ENCODE results near the gene OSBPL7. TPM values are rescaled to one million over a fixed set of nuclear protein-coding genes. Genes with fewer than 3 reads are reported as not detected.

OSBPL7 gene
- total and polyA plus RNA-seq, 2 donors: 6.1 to 13.3 TPM

DNA sequence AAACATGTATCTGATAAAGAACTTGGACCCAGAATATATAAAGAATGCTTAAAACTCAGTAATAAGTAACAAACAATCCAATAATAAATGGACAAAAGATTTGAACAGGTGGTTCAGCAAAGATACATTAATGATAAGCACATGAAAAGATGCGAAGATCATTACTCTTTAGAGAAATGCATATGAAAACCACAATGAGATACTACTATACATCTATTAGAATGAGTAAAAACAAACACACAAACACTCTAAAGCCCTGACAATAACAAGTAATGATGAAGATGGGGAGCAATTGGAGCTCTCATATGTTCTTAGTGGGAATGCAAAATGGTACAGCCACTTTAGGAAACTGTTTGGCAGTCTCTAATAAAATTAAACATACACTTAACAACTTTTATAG is 29.1 kb downstream of the OSBPL7 start:
- no peak overlapping the region for H3K27ac ChIP-seq (ENCODE audit: low read depth in 1 of 2, low read length in 1 of 2)
- no peaks in the 10 kb centered on the region for H3K9me3 ChIP-seq (ENCODE audit: control insufficient read depth in 2 of 2, insufficient read depth in 1 of 2, low read length in 1 of 2)
- peaks cover 24 to 69% of the 10 kb centered on the region in 2 donors for H3K27me3 ChIP-seq (ENCODE audit: control insufficient read depth in 2 of 2, insufficient read depth in 1 of 2, low read length in 1 of 2)
- 81% methylated on average over 1 of the region's 1 CpG for WGBS
- DNase-seq (ENCODE audit: low read depth in 6 of 9, low spot score in 9 of 9): no peak
- no peak overlapping the region for H3K4me3 ChIP-seq (ENCODE audit: low read length in 2 of 2)
- H3K4me1 ChIP-seq (ENCODE audit: control insufficient read depth in 2 of 2, insufficient read depth in 2 of 2, low read length in 2 of 2): no peaks in the 10 kb centered on the region
- no peaks in the 10 kb centered on the region for H3K36me3 ChIP-seq (ENCODE audit: control insufficient read depth in 2 of 2, insufficient read depth in 2 of 2, low read length in 1 of 2)

GRCh38 chr17:47791025-47791424 is 30.6 kb downstream of the OSBPL7 start:
- WGBS: 56% methylated on average over 3 of the region's 3 CpGs
- H3K4me1 ChIP-seq (ENCODE audit: control insufficient read depth in 2 of 2, insufficient read depth in 2 of 2, low read length in 2 of 2): no peaks in the 10 kb centered on the region
- no peaks in the 10 kb centered on the region for H3K36me3 ChIP-seq (ENCODE audit: control insufficient read depth in 2 of 2, insufficient read depth in 2 of 2, low read length in 1 of 2)
- no peaks in the 10 kb centered on the region for H3K9me3 ChIP-seq (ENCODE audit: control insufficient read depth in 2 of 2, insufficient read depth in 1 of 2, low read length in 1 of 2)
- H3K4me3 ChIP-seq (ENCODE audit: low read length in 2 of 2): no peak overlapping the region
- DNase-seq (ENCODE audit: low read depth in 6 of 9, low spot score in 9 of 9): no peak
- H3K27me3 ChIP-seq (ENCODE audit: control insufficient read depth in 2 of 2, insufficient read depth in 1 of 2, low read length in 1 of 2): peaks cover 24 to 73% of the 10 kb centered on the region in 2 donors
- no peak overlapping the region for H3K27ac ChIP-seq (ENCODE audit: low read depth in 1 of 2, low read length in 1 of 2)

GRCh38 chr17:47789611-47790561 is 31.7 kb downstream of the OSBPL7 start:
- no peak for DNase-seq (ENCODE audit: low read depth in 6 of 9, low spot score in 9 of 9)
- no peaks in the 10 kb centered on the region for H3K4me1 ChIP-seq (ENCODE audit: control insufficient read depth in 2 of 2, insufficient read depth in 2 of 2, low read length in 2 of 2)
- no peaks in the 10 kb centered on the region for H3K36me3 ChIP-seq (ENCODE audit: control insufficient read depth in 2 of 2, insufficient read depth in 2 of 2, low read length in 1 of 2)
- no peak overlapping the region for H3K27ac ChIP-seq (ENCODE audit: low read depth in 1 of 2, low read length in 1 of 2)
- 4% methylated on average over 70 of the region's 70 CpGs for WGBS
- no peak overlapping the region for H3K4me3 ChIP-seq (ENCODE audit: low read length in 2 of 2)
- H3K27me3 ChIP-seq (ENCODE audit: control insufficient read depth in 2 of 2, insufficient read depth in 1 of 2, low read length in 1 of 2): peaks cover 24 to 78% of the 10 kb centered on the region in 2 donors
- no peaks in the 10 kb centered on the region for H3K9me3 ChIP-seq (ENCODE audit: control insufficient read depth in 2 of 2, insufficient read depth in 1 of 2, low read length in 1 of 2)

- H3K4me3 ChIP-seq (ENCODE audit: low read length in 2 of 2): no peak overlapping the region
- peaks cover 16 to 49% of the 10 kb centered on the region in 2 donors for H3K27me3 ChIP-seq (ENCODE audit: control insufficient read depth in 2 of 2, insufficient read depth in 1 of 2, low read length in 1 of 2)
- DNase-seq (ENCODE audit: low read depth in 6 of 9, low spot score in 9 of 9): peak in 8 of 9 donors; percentile 9 to 67 (median 36)
- no peaks in the 10 kb centered on the region for H3K36me3 ChIP-seq (ENCODE audit: control insufficient read depth in 2 of 2, insufficient read depth in 2 of 2, low read length in 1 of 2)
- no peak overlapping the region for H3K27ac ChIP-seq (ENCODE audit: low read depth in 1 of 2, low read length in 1 of 2)
- no peaks in the 10 kb centered on the region for H3K9me3 ChIP-seq (ENCODE audit: control insufficient read depth in 2 of 2, insufficient read depth in 1 of 2, low read length in 1 of 2)
- no peaks in the 10 kb centered on the region for H3K4me1 ChIP-seq (ENCODE audit: control insufficient read depth in 2 of 2, insufficient read depth in 2 of 2, low read length in 2 of 2)
- 32% methylated on average over 5 of the region's 5 CpGs for WGBS
These were observed 36.0 kb downstream of the OSBPL7 start for GRCh38 chr17:47785538-47786123.

DNA sequence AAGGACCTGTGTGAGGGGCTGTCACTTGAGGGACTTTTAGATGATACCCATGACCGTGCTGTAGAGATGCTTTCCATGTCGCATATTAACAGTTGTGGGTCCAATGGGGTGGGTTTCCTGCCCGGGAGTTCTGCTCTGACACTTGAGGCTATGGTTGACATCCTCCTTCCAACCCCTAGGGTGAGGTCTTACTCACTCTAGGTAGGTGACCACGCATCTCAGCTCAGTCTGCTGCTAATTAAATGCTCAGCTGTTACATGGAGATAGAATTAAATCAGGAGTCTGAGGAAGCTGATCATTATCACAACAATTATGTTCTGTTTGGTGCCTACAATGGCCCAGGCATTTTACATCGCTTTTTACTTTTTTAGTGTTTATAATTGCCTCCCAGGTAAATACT is 40.2 kb downstream of the OSBPL7 start:
- Histone ChIP-seq H3K27ac (ENCODE audit: low read depth in 1 of 2, low read length in 1 of 2) (no peak overlapping the region), H3K36me3 (ENCODE audit: control insufficient read depth in 2 of 2, insufficient read depth in 2 of 2, low read length in 1 of 2) (no peaks in the 10 kb centered on the region), H3K4me3 (ENCODE audit: low read length in 2 of 2) (no peak overlapping the region), H3K4me1 (ENCODE audit: control insufficient read depth in 2 of 2, insufficient read depth in 2 of 2, low read length in 2 of 2) (no peaks in the 10 kb centered on the region), H3K9me3 (ENCODE audit: control insufficient read depth in 2 of 2, insufficient read depth in 1 of 2, low read length in 1 of 2) (no peaks in the 10 kb centered on the region), H3K27me3 (ENCODE audit: control insufficient read depth in 2 of 2, insufficient read depth in 1 of 2, low read length in 1 of 2) (peaks cover 6 to 53% of the 10 kb centered on the region in 2 donors)
- no peak for DNase-seq (ENCODE audit: low read depth in 6 of 9, low spot score in 9 of 9)
- 74% methylated on average over 5 of the region's 5 CpGs for WGBS

DNA sequence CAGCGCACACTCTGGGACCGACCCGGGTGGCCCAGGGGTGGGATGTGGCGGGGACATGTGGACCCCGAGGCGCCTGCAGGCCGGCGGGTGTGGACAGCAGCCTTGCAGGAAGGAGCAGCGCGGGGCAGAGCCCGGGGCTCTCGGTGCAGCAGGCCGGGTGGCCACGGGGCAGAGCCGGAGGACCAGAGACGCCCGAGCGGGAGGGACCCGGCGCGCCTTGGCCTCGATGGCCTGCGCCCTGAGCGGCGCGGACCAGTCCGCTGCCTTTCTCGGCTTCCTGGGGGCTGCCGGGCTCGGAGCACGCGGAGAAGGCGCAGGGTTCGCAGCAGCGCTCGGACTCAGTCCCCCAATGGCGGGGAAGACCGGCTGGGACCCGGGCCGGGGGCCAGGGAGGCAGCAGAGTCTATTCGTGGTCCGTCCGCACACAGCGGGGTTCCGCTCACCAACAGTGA is 43.4 kb downstream of the OSBPL7 start:
- Histone ChIP-seq H3K36me3 (ENCODE audit: control insufficient read depth in 2 of 2, insufficient read depth in 2 of 2, low read length in 1 of 2) (no peaks in the 10 kb centered on the region), H3K9me3 (ENCODE audit: control insufficient read depth in 2 of 2, insufficient read depth in 1 of 2, low read length in 1 of 2) (peaks cover 0 to 3% of the 10 kb centered on the region in 2 donors), H3K4me3 (ENCODE audit: low read length in 2 of 2) (no peak overlapping the region), H3K27me3 (ENCODE audit: control insufficient read depth in 2 of 2, insufficient read depth in 1 of 2, low read length in 1 of 2) (peaks cover 6 to 58% of the 10 kb centered on the region in 2 donors), H3K27ac (ENCODE audit: low read depth in 1 of 2, low read length in 1 of 2) (no peak overlapping the region), H3K4me1 (ENCODE audit: control insufficient read depth in 2 of 2, insufficient read depth in 2 of 2, low read length in 2 of 2) (no peaks in the 10 kb centered on the region)
- DNase-seq (ENCODE audit: low read depth in 6 of 9, low spot score in 9 of 9): no peak
- 46% methylated on average over 45 of the region's 45 CpGs for WGBS

- peak in 6 of 9 donors; percentile 3 to 45 (median 23) for DNase-seq (ENCODE audit: low read depth in 6 of 9, low spot score in 9 of 9)
These were observed 45.0 kb downstream of the OSBPL7 start for GRCh38 chr17:47776330-47777197.

DNA sequence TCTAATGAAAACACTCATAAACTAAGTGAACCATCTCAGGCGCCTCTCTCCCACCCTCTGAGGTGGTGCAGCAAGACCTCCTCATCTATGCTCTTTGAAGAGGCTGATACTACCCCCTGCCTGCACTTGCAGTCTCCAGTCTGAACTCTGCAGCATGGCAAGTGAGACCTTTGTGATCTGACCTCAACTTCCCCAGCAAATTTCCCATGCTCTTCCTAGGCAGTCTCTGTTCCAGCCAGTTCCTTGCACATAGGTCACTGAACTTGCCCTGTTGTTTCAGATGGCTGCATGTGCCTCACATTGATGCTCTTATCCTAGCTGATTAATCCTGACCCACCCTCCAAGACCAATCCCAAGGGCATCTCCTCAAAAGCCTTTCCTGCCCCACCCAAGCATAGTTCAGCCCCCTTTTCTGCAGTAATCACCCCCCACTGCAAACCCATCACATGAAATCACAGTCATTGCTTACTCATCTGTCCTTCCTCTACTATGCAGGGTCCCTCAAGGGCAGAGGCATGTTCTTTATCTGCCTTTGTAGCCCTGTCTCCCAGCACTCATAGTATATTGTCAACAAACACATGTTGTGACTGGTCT is 46.5 kb downstream of the OSBPL7 start:
- H3K36me3 ChIP-seq (ENCODE audit: control insufficient read depth in 2 of 2, insufficient read depth in 2 of 2, low read length in 1 of 2): no peaks in the 10 kb centered on the region
- 85% methylated on average over 1 of the region's 1 CpG for WGBS
- H3K4me3 ChIP-seq (ENCODE audit: low read length in 2 of 2): no peak overlapping the region
- H3K27me3 ChIP-seq (ENCODE audit: control insufficient read depth in 2 of 2, insufficient read depth in 1 of 2, low read length in 1 of 2): peaks cover 6 to 45% of the 10 kb centered on the region in 2 donors
- no peaks in the 10 kb centered on the region for H3K4me1 ChIP-seq (ENCODE audit: control insufficient read depth in 2 of 2, insufficient read depth in 2 of 2, low read length in 2 of 2)
- H3K9me3 ChIP-seq (ENCODE audit: control insufficient read depth in 2 of 2, insufficient read depth in 1 of 2, low read length in 1 of 2): peaks cover 3 to 12% of the 10 kb centered on the region in 2 donors
- no peak for DNase-seq (ENCODE audit: low read depth in 6 of 9, low spot score in 9 of 9)
- H3K27ac ChIP-seq (ENCODE audit: low read depth in 1 of 2, low read length in 1 of 2): no peak overlapping the region

More at GRCh38 chr17:47776330-47777197, 45.0 kb downstream of the OSBPL7 start:
- no peaks in the 10 kb centered on the region for H3K36me3 ChIP-seq (ENCODE audit: control insufficient read depth in 2 of 2, insufficient read depth in 2 of 2, low read length in 1 of 2)
- H3K9me3 ChIP-seq (ENCODE audit: control insufficient read depth in 2 of 2, insufficient read depth in 1 of 2, low read length in 1 of 2): peaks cover 3 to 10% of the 10 kb centered on the region in 2 donors
- H3K4me3 ChIP-seq (ENCODE audit: low read length in 2 of 2): no peak overlapping the region
- WGBS: 50% methylated on average over 14 of the region's 14 CpGs
- H3K4me1 ChIP-seq (ENCODE audit: control insufficient read depth in 2 of 2, insufficient read depth in 2 of 2, low read length in 2 of 2): no peaks in the 10 kb centered on the region
- H3K27me3 ChIP-seq (ENCODE audit: control insufficient read depth in 2 of 2, insufficient read depth in 1 of 2, low read length in 1 of 2): peaks cover 6 to 58% of the 10 kb centered on the region in 2 donors
- no peak overlapping the region for H3K27ac ChIP-seq (ENCODE audit: low read depth in 1 of 2, low read length in 1 of 2)

All from thymus (tissue), 11 donors.